GDM1 (cell line): ENCODE data around the gene CD209.
"Not testable (repeated sequence)": the region's sequence is repeated elsewhere in the genome, so short reads cannot be mapped to it uniquely, and the experiment has no call there.

Source experiments
- DNase-seq: peaks from one replicate; lab custom pipeline; 2025; lab: John Stamatoyannopoulos, UW

Gene CD209

GRCh38 chr19:7769171-7769570, 21.8 kb upstream of the CD209 start:
- no peak for DNase-seq

- no peak for DNase-seq
These were observed 20.2 kb upstream of the CD209 start for GRCh38 chr19:7767487-7767886.

- no peak for DNase-seq
These were observed 19.2 kb upstream of the CD209 start for GRCh38 chr19:7766535-7766934.

- not testable (repeated sequence) for DNase-seq
These were observed 17.7 kb upstream of the CD209 start for GRCh38 chr19:7765043-7765442.

GRCh38 chr19:7764157-7764556, 16.8 kb upstream of the CD209 start:
- DNase-seq: not testable (repeated sequence)

GRCh38 chr19:7763696-7764095, 16.4 kb upstream of the CD209 start:
- no peak for DNase-seq

GRCh38 chr19:7762719-7763293, 15.5 kb upstream of the CD209 start, which contains the start of gene CLEC4M:
CLEC4M (plus strand) TSS chr19:7763243; CDS start chr19:7763267, 24 bp downstream.
- DNase-seq: no peak

- no peak for DNase-seq
These were observed 11.8 kb upstream of the CD209 start for GRCh38 chr19:7759156-7759555.

GRCh38 chr19:7757358-7757757, 10.0 kb upstream of the CD209 start:
- DNase-seq: no peak

GRCh38 chr19:7756258-7756657, 8.9 kb upstream of the CD209 start:
- no peak for DNase-seq

GRCh38 chr19:7751157-7751783, 3.9 kb upstream of the CD209 start:
- no peak for DNase-seq

- DNase-seq: no peak
These were observed 1.4 kb upstream of the CD209 start for GRCh38 chr19:7748756-7749155.

GRCh38 chr19:7748171-7748570, 837 bp upstream of the CD209 start:
- no peak for DNase-seq

- DNase-seq: not testable (repeated sequence)
These were observed 1.0 kb downstream of the CD209 start for GRCh38 chr19:7746306-7746705.

GRCh38 chr19:7744871-7745650, 2.3 kb downstream of the CD209 start:
- DNase-seq: no peak

GRCh38 chr19:7744199-7744786, 3.0 kb downstream of the CD209 start:
- DNase-seq: no peak

- DNase-seq: no peak
These were observed 3.9 kb downstream of the CD209 start for GRCh38 chr19:7743425-7743841.

GRCh38 chr19:7742991-7743390, 4.3 kb downstream of the CD209 start:
- no peak for DNase-seq

- DNase-seq: no peak
These were observed 4.8 kb downstream of the CD209 start for GRCh38 chr19:7742575-7742974.

- no peak for DNase-seq
These were observed 6.7 kb downstream of the CD209 start for GRCh38 chr19:7740682-7741054.

GRCh38 chr19:7739801-7740681, 7.3 kb downstream of the CD209 start:
- no peak for DNase-seq

- DNase-seq: no peak
These were observed 8.1 kb downstream of the CD209 start for GRCh38 chr19:7739211-7739755.
